ENCODE results near the gene TIGD4. TPM values are rescaled to one million over a fixed set of nuclear protein-coding genes. Genes with fewer than 3 reads are reported as not detected.

The TIGD4 gene
- total and polyA plus RNA-seq, 2 of the 8 experiments (the other 6 are each of a cell fraction or from before 2014, with no cell fraction given), result 0.42 to 2.3 TPM

- H2BK12ac ChIP-seq (ENCODE audit: low read depth, low read length), result no peak overlapping the region
- H2BK120ac ChIP-seq (replicated peaks; ENCODE audit: low read depth, low read length), result no peak overlapping the region
- H3K27ac ChIP-seq (ENCODE audit: low read depth, low read length), result no peak overlapping the region
- H2BK5ac ChIP-seq (ENCODE audit: low read depth, low read length), result no peak overlapping the region
- H4K5ac ChIP-seq (ENCODE audit: insufficient read length, low read depth, low read length), result no peak overlapping the region
- no peak overlapping the region for H3K4me3 ChIP-seq (ENCODE audit: extremely low read depth in 1 of 4, insufficient read depth in 2 of 4, low read depth in 3 of 4, low read length in 4 of 4)
- TF ChIP-seq SAP30 (IDR thresholded peaks at IDR 0.05; ENCODE audit: insufficient read depth, insufficient replicate concordance, low read length) (no peak), EZH2 (IDR thresholded peaks at IDR 0.05; ENCODE audit: low read depth, low read length, severe bottlenecking) (no peak), TAF7 (optimal IDR thresholded peaks at IDR 0.05; ENCODE audit: borderline replicate concordance, low read depth, low read length) (no peak), JUN (IDR thresholded peaks at IDR 0.05; ENCODE audit: low read depth, low read length) (no peak), SP4 (IDR thresholded peaks at IDR 0.05; ENCODE audit: low read length) (no peak), CTCF (IDR thresholded peaks at IDR 0.05; ENCODE audit: control extremely low read depth in 1 of 3, insufficient read depth in 1 of 3, low read depth in 1 of 3, low read length in 3 of 3) (no peak), CHD1 (IDR thresholded peaks at IDR 0.05; ENCODE audit: low read depth, low read length) (no peak)
- no peaks in the 10 kb centered on the region for H3K79me1 ChIP-seq (ENCODE audit: low read depth, low read length)
- no peak overlapping the region for H4K91ac ChIP-seq (replicated peaks; ENCODE audit: insufficient read length, low read length)
- H3K4ac ChIP-seq (replicated peaks; ENCODE audit: insufficient read length, low read depth, low read length), result no peak overlapping the region
- H3K4me2 ChIP-seq (ENCODE audit: insufficient read depth in 1 of 2, low read depth in 2 of 2, low read length in 2 of 2), result no peak overlapping the region
- no peaks in the 10 kb centered on the region for H3K4me1 ChIP-seq (replicated peaks in 1 of 4; ENCODE audit: control insufficient read depth in 3 of 4, insufficient read depth in 4 of 4, low read length in 3 of 4)
- no peaks in the 10 kb centered on the region for H3K9me3 ChIP-seq (ENCODE audit: insufficient read depth in 2 of 2, low read depth in 1 of 2, low read length in 1 of 2)
- peaks cover 12 to 92% of the 10 kb centered on the region in 2 experiments for H3K79me2 ChIP-seq (ENCODE audit: control insufficient read depth in 1 of 2, insufficient read depth in 2 of 2, low read length in 2 of 2)
- H3K9ac ChIP-seq (replicated peaks in 1 of 4; ENCODE audit: extremely low read depth in 1 of 4, low read depth in 3 of 4, low read length in 3 of 4), result no peak overlapping the region
- CTCF ChIA-PET (ENCODE audit: partially characterized antibody), result interaction anchor here (1.1 kb wide), 1 partner anchor 15 kb away, joined by 5 read pairs; no protein-coding TSS in a partner anchor
- no peak overlapping the region for H4K8ac ChIP-seq (ENCODE audit: extremely low read depth, insufficient read depth, low read length)
- H3K14ac ChIP-seq (ENCODE audit: insufficient read length), result no peak overlapping the region
- no peak overlapping the region for H3K56ac ChIP-seq (replicated peaks; ENCODE audit: insufficient read length, low read depth, low read length)
- no peaks in the 10 kb centered on the region for H3K23me2 ChIP-seq (ENCODE audit: low read depth, low read length)
- POLR2A ChIA-PET (ENCODE audit: partially characterized antibody), result no interaction called here
- no peak overlapping the region for H2AK5ac ChIP-seq (ENCODE audit: low read depth, low read length)
- FAIRE-seq (no peak), DNase-seq (ENCODE audit: low read depth in 1 of 2, low spot score in 2 of 2) (no peak)
- no peak overlapping the region for H2BK20ac ChIP-seq (ENCODE audit: low read length)
- no peaks in the 10 kb centered on the region for H3K27me3 ChIP-seq (replicated peaks in 1 of 4; ENCODE audit: control insufficient read depth in 3 of 4, extremely low read depth in 1 of 4, insufficient read depth in 3 of 4, low read length in 3 of 4)
- H2BK15ac ChIP-seq (ENCODE audit: low read length), result no peak overlapping the region
- no peak overlapping the region for H2AFZ ChIP-seq (ENCODE audit: low read length)
- H3K18ac ChIP-seq (ENCODE audit: extremely low read depth, low read length), result no peak overlapping the region
- no peak overlapping the region for H3K23ac ChIP-seq (ENCODE audit: insufficient read length)
- H3K36me3 ChIP-seq (ENCODE audit: control insufficient read depth in 2 of 4, insufficient read depth in 4 of 4, low read length in 3 of 4), result no peaks in the 10 kb centered on the region
- H4K20me1 ChIP-seq (replicated peaks in 1 of 2; ENCODE audit: control insufficient read depth in 1 of 2, insufficient read depth in 2 of 2, low read length in 2 of 2), result peaks cover 0 to 1% of the 10 kb centered on the region in 2 experiments
- WGBS, 2 experiments (ENCODE audit: extremely low coverage in 1 of 2, insufficient coverage in 1 of 2, insufficient read length in 1 of 2, insufficient replicate concordance in 2 of 2, low coverage in 1 of 2, low lambda C conversion rate in 2 of 2, missing lambda C conversion rate in 1 of 2), result 88% methylated on average over 1 of the region's 1 CpG; no CpG with 5 or more reads in 1 of the 2 experiments
Observed at GRCh38 chr4:152786627-152787026, 7.1 kb upstream of the TIGD4 start.
